H9 (cell line): ENCODE results near the gene MSTO1. TPM values are rescaled to one million over a fixed set of nuclear protein-coding genes. Genes with fewer than 3 reads are reported as not detected.
A peak's percentile ranks its signal among the peaks of the same experiment; 100 is the strongest.

ENCODE experiments used
- DNase-seq: peaks from one replicate; pipeline ENCODE4 v3.0.0-alpha.2; 2017
- H2AFZ ChIP-seq: one replicate; pipeline ENCODE4 v1.6.1; 2013; ENCODE audit warnings: mild to moderate bottlenecking, low read length, control low read depth, moderate library complexity
- H2AK5ac ChIP-seq: 2 replicates; pipeline ENCODE4 v1.6.1; 2013; ENCODE audit warnings: low read length, control low read depth, mixed read lengths; ENCODE audit not compliant: insufficient read length
- H2BK120ac ChIP-seq: one replicate; pipeline ENCODE4 v1.6.1; 2013; ENCODE audit warnings: low read depth, mild to moderate bottlenecking, low read length, control low read depth, inconsistent platforms; ENCODE audit not compliant: poor library complexity, severe bottlenecking
- H2BK12ac ChIP-seq: 2 replicates; pipeline ENCODE4 v1.6.1; 2013; ENCODE audit warnings: low read length, control low read depth, mixed read lengths, low read depth; ENCODE audit not compliant: insufficient read length
- H2BK15ac ChIP-seq: 2 replicates; pipeline ENCODE4 v1.6.1; 2013; ENCODE audit warnings: low read depth, low read length, control low read depth
- H2BK20ac ChIP-seq: one replicate; pipeline ENCODE4 v1.6.1; 2013; ENCODE audit warnings: low read depth, mild to moderate bottlenecking, low read length, control low read depth, inconsistent platforms; ENCODE audit not compliant: poor library complexity, severe bottlenecking
- H2BK5ac ChIP-seq: 2 replicates; pipeline ENCODE4 v1.6.1; 2013; ENCODE audit warnings: low read length, control low read depth, mixed read lengths; ENCODE audit not compliant: insufficient read length
- H3K14ac ChIP-seq: 2 replicates; pipeline ENCODE4 v1.6.1; 2013; ENCODE audit warnings: low read length, control low read depth; ENCODE audit not compliant: insufficient read depth
- H3K18ac ChIP-seq: 2 replicates; pipeline ENCODE4 v1.6.1; 2013; ENCODE audit warnings: low read depth, mild to moderate bottlenecking, mixed read lengths, low read length, control low read depth; ENCODE audit not compliant: insufficient read length
- H3K23ac ChIP-seq: 2 replicates; pipeline ENCODE4 v1.6.1; 2013; ENCODE audit warnings: low read length, control low read depth, mixed read lengths, low read depth; ENCODE audit not compliant: insufficient read length
- H3K23me2 ChIP-seq: 2 replicates; pipeline ENCODE4 v1.6.1; 2013; ENCODE audit warnings: low read depth, mild to moderate bottlenecking, mixed read lengths, low read length, control low read depth; ENCODE audit not compliant: insufficient read length, poor library complexity, severe bottlenecking
- H3K27ac ChIP-seq: 2 replicates; pipeline ENCODE4 v1.5.1; 2013; ENCODE audit warnings: low read length, control low read depth, mixed read lengths, low read depth; ENCODE audit not compliant: insufficient read length
- H3K27me3 ChIP-seq: 2 replicates; pipeline ENCODE4 v1.6.1; 2013; ENCODE audit warnings: low read length, control low read depth, inconsistent platforms; ENCODE audit not compliant: insufficient read depth
- H3K4ac ChIP-seq: 2 replicates; pipeline ENCODE4 v1.6.1; 2013; ENCODE audit warnings: low read depth, mild to moderate bottlenecking, control low read depth, inconsistent platforms, low read length, moderate library complexity
- H3K4me1 ChIP-seq: 2 replicates; pipeline ENCODE4 v1.6.1; 2013; ENCODE audit warnings: low read length, control low read depth, inconsistent platforms; ENCODE audit not compliant: insufficient read depth
- H3K4me2 ChIP-seq: 2 replicates; pipeline ENCODE4 v1.6.1; 2013; ENCODE audit warnings: low read length, control low read depth, mixed read lengths; ENCODE audit not compliant: insufficient read length, insufficient read depth
- H3K56ac ChIP-seq: 2 replicates; pipeline ENCODE4 v1.6.1; 2013; ENCODE audit warnings: low read depth, mild to moderate bottlenecking, mixed read lengths, low read length, control low read depth; ENCODE audit not compliant: insufficient read length
- H3K79me1 ChIP-seq: 2 replicates; pipeline ENCODE4 v1.6.1; 2013; ENCODE audit warnings: low read depth, mild to moderate bottlenecking, moderate library complexity, low read length, control low read depth, inconsistent platforms; ENCODE audit not compliant: insufficient read depth, poor library complexity, severe bottlenecking
- H3K79me2 ChIP-seq: 2 replicates; pipeline ENCODE4 v1.6.1; 2013; ENCODE audit warnings: low read length, control low read depth, inconsistent platforms; ENCODE audit not compliant: insufficient read depth
- H3K9ac ChIP-seq: 2 replicates; pipeline ENCODE4 v1.6.1; 2013; ENCODE audit warnings: low read length, control low read depth, mixed read lengths; ENCODE audit not compliant: insufficient read length; ENCODE audit errors: extremely low read depth
- H3K9me3 ChIP-seq: one replicate; pipeline ENCODE4 v1.6.1; 2013; ENCODE audit warnings: low read depth, low read length, inconsistent platforms; ENCODE audit not compliant: control insufficient read depth
- H3T11ph ChIP-seq: one replicate; pipeline ENCODE4 v1.6.1; 2013; ENCODE audit warnings: mild to moderate bottlenecking, low read length, control low read depth, inconsistent platforms
- H4K20me1 ChIP-seq: one replicate; pipeline ENCODE4 v1.6.1; 2013; ENCODE audit not compliant: control insufficient read depth, insufficient read length, insufficient read depth
- H4K5ac ChIP-seq: 2 replicates; pipeline ENCODE4 v1.6.1; 2013; ENCODE audit warnings: low read depth, mild to moderate bottlenecking, mixed read lengths, low read length, control low read depth; ENCODE audit not compliant: insufficient read length
- H4K8ac ChIP-seq: replicated peaks from 2 replicates; pipeline ENCODE4 v1.6.1; 2013; ENCODE audit warnings: low read length, control low read depth, mixed read lengths, low read depth; ENCODE audit not compliant: insufficient read length
- H4K91ac ChIP-seq: 2 replicates; pipeline ENCODE4 v1.6.1; 2013; ENCODE audit warnings: low read depth, mild to moderate bottlenecking, moderate library complexity, mixed read lengths, low read length, control low read depth; ENCODE audit not compliant: insufficient read length
- H3K27ac Mint-ChIP-seq, 3 experiments: 2 replicates in 2 of 3; 3 replicates in 1 of 3; pipeline ENCODE4 v1.8.0; 2020 to 2021; ENCODE audit warnings: mixed read lengths in 3 of 3, mild to moderate bottlenecking in 1 of 3, moderate library complexity in 1 of 3
- H3K27me3 Mint-ChIP-seq: 2 replicates; pipeline ENCODE4 v1.8.0; 2021; ENCODE audit warnings: low read depth, mild to moderate bottlenecking, moderate library complexity, mixed read lengths
- H3K36me3 Mint-ChIP-seq, 3 experiments: 2 replicates in 2 of 3; 3 replicates in 1 of 3; pipeline ENCODE4 v1.8.0; 2020 to 2021; ENCODE audit warnings: low read depth in 3 of 3, mixed read lengths in 3 of 3; ENCODE audit not compliant: insufficient read depth in 1 of 3
- H3K4me1 Mint-ChIP-seq, 2 experiments: 2 replicates each; pipeline ENCODE4 v1.8.0; 2020; ENCODE audit warnings: mixed read lengths in 2 of 2
- H3K4me3 Mint-ChIP-seq, 2 experiments: 2 replicates in 1 of 2; 3 replicates in 1 of 2; pipeline ENCODE4 v1.8.0; 2020 to 2021; ENCODE audit warnings: mild to moderate bottlenecking in 2 of 2, mixed read lengths in 2 of 2, moderate library complexity in 1 of 2
- H3K9me3 Mint-ChIP-seq, 2 experiments: 2 replicates in 1 of 2; 3 replicates in 1 of 2; pipeline ENCODE4 v1.8.0; 2020; ENCODE audit warnings: mild to moderate bottlenecking in 2 of 2, mixed read lengths in 2 of 2, moderate library complexity in 1 of 2
- WGBS: extraction: QIAGEN DNeasy Blood & Tissue Kit; methylation state at CpG from one replicate; pipeline ENCODE4 v1.1.7; 2013; ENCODE audit warnings: missing lambda C conversion rate, low lambda C conversion rate, mixed read lengths; ENCODE audit not compliant: insufficient read length; ENCODE audit errors: extremely low coverage; 5-methylcytosine and 5-hydroxymethylcytosine counted together
- total RNA-seq: library from RNA; stranded (reverse); gene quantifications from 2 replicates; pipeline ENCODE4 v1.2.1, GENCODE V29; 2021
- TF ChIP-seq, protein P1 (sequence below): fragments of 200-600 bp; sonication (generic); conservative IDR thresholded peaks from 3 replicates; pipeline ENCODE4 v1.8.0; 2021; ENCODE audit warnings: antibody characterized with exemption, mild to moderate bottlenecking

MSTO1 gene
- total RNA-seq, 1 experiment from 2014 or later: 96.2 TPM

DNA sequence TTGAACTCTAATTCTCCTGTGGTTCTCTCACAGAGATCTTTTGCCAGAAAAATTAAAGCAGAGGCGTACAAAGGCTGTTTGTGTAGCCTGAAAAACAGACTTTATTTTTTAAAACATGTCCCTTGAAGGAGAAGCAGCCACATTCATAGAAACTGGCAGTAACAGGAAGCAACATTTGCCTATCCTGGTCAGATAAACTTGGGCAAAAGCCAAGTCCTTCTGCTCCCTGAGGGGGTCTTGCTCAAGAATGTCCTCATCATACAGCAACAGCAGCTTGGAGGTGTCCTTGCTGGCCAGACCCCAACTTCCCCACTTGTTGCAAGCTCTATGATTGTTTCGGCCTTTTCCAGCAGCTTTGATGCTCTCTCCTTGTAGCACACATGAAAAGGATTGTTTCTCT is 36.3 kb downstream of the MSTO1 start:
- Histone ChIP-seq H3T11ph (no peak overlapping the region), H3K56ac (no peak overlapping the region), H3K79me1 (no peaks in the 10 kb centered on the region), H2BK20ac (no peak overlapping the region), H3K18ac (no peak overlapping the region), H2AK5ac (no peak overlapping the region), H3K4me2 (no peak overlapping the region), H3K4ac (no peak overlapping the region), H3K9me3 (peaks cover 26% of the 10 kb centered on the region), H2BK5ac (no peak overlapping the region), H3K14ac (no peak overlapping the region), H4K20me1 (no peaks in the 10 kb centered on the region), H2BK12ac (no peak overlapping the region), H3K79me2 (no peaks in the 10 kb centered on the region), H2BK15ac (no peak overlapping the region), H3K23me2 (no peaks in the 10 kb centered on the region), H3K27ac (no peak overlapping the region), H2AFZ (no peak overlapping the region), H3K23ac (no peak overlapping the region), H4K5ac (no peak overlapping the region), H4K8ac (no peak overlapping the region), H4K91ac (no peak overlapping the region), H3K9ac (no peak overlapping the region), H3K4me1 (no peaks in the 10 kb centered on the region), H3K27me3 (no peaks in the 10 kb centered on the region), H2BK120ac (no peak overlapping the region)
- Mint-ChIP-seq H3K27me3 (peaks cover 4% of the 10 kb centered on the region), H3K4me3 (no peak overlapping the region), H3K27ac (peak overlapping the region in 2 of 3 experiments; percentile 12 to 70; a peak in 2 of 7 replicates), H3K9me3 (peaks cover 28 to 38% of the 10 kb centered on the region in 2 experiments), H3K36me3 (peaks cover 16 to 33% (median 21%) of the 10 kb centered on the region in 3 experiments), H3K4me1 (peaks cover 5 to 9% of the 10 kb centered on the region in 2 experiments)
- no CpG with 5 or more reads among the region's 2 CpGs for WGBS
- TF ChIP-seq, protein P1, sequence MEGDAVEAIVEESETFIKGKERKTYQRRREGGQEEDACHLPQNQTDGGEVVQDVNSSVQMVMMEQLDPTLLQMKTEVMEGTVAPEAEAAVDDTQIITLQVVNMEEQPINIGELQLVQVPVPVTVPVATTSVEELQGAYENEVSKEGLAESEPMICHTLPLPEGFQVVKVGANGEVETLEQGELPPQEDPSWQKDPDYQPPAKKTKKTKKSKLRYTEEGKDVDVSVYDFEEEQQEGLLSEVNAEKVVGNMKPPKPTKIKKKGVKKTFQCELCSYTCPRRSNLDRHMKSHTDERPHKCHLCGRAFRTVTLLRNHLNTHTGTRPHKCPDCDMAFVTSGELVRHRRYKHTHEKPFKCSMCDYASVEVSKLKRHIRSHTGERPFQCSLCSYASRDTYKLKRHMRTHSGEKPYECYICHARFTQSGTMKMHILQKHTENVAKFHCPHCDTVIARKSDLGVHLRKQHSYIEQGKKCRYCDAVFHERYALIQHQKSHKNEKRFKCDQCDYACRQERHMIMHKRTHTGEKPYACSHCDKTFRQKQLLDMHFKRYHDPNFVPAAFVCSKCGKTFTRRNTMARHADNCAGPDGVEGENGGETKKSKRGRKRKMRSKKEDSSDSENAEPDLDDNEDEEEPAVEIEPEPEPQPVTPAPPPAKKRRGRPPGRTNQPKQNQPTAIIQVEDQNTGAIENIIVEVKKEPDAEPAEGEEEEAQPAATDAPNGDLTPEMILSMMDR: no peak
- no peak for DNase-seq
